ENCODE measurements around the gene PHEX. TPM values are rescaled to one million over a fixed set of nuclear protein-coding genes. Genes with fewer than 3 reads are reported as not detected.

PHEX gene
- total RNA-seq, 4 donors from 2014 or later: 1.5 to 4.3 (median 2.3) TPM

DNA sequence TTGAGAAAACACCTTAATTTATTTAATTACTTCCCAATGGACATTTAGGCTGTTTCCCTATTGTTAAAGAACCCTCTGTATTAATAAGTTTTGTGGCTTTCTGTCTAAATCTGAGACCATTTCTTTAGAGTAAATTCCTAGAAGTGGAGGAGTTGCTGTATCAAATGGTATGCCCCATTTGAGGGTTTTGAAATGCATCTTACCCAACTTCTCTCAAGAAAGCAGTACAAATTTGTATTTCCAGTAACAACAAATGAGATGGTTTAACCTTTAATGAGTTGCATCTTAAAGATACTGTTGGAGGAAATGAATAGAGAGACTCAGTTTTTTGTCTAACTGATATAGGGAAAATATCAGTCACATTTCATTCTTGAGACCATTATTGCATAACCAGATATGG lies 170.1 kb downstream of the PHEX start:
- Histone ChIP-seq H3K27ac (no peak overlapping the region), H3K36me3 (no peaks in the 10 kb centered on the region), H3K4me1 (no peaks in the 10 kb centered on the region), H3K4me3 (no peak overlapping the region), H3K27me3 (no peaks in the 10 kb centered on the region), H3K9me3 (no peaks in the 10 kb centered on the region)
- intact Hi-C loops (cut with DNase I; ENCODE audit: low total_unique reads): no loop called here
- TF ChIP-seq, protein P1, sequence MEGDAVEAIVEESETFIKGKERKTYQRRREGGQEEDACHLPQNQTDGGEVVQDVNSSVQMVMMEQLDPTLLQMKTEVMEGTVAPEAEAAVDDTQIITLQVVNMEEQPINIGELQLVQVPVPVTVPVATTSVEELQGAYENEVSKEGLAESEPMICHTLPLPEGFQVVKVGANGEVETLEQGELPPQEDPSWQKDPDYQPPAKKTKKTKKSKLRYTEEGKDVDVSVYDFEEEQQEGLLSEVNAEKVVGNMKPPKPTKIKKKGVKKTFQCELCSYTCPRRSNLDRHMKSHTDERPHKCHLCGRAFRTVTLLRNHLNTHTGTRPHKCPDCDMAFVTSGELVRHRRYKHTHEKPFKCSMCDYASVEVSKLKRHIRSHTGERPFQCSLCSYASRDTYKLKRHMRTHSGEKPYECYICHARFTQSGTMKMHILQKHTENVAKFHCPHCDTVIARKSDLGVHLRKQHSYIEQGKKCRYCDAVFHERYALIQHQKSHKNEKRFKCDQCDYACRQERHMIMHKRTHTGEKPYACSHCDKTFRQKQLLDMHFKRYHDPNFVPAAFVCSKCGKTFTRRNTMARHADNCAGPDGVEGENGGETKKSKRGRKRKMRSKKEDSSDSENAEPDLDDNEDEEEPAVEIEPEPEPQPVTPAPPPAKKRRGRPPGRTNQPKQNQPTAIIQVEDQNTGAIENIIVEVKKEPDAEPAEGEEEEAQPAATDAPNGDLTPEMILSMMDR (IDR thresholded peaks at IDR 0.05): no peak
- no peak for TF ChIP-seq POLR2A (IDR thresholded peaks at IDR 0.05)
- DNase-seq: no peak

DNA sequence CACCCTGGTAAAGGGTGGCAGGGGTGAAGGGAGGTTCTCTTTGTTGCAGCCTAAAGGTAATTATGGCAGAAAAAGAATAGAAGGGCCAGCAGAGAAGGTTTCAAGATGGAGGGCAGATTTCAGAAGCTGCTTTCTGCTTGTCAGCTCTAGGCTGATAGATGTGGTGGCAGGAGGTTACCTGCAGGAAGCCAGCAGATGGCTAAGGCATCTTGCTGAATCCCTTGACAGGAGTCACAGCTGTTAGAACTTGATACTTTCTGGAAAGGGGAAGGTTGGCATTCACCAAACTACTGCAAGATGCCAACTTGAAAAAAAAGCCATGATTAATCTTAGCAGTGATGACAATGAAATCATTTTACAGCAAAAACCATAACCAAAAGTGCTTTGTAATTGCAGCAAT lies 171.1 kb downstream of the PHEX start:
- no peak for DNase-seq

DNA sequence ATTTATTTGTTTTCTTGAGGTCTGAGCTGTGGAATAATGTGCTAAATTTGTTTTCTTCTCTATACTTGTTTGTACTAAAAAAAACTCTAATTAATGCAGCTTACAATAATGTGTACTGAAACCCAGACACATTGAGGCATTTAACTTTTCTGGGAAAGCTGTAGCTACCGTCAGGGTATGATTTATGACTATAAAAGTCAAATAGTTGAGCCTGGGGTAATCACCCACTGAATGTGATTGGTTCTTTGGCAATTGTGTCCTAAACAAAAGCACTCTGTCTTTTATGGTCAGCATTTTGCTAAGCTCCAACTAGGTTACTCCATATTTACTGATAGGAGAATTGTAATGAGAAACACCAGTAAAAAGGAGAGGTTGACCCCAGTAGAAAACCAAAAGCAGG lies 174.7 kb downstream of the PHEX start:
- H3K27me3 ChIP-seq: no peaks in the 10 kb centered on the region
- DNase-seq: no peak
- H3K36me3 ChIP-seq: no peaks in the 10 kb centered on the region
- H3K27ac ChIP-seq: no peak overlapping the region
- no peak for TF ChIP-seq POLR2A (IDR thresholded peaks at IDR 0.05)
- TF ChIP-seq, protein P1 (IDR thresholded peaks at IDR 0.05): no peak
- intact Hi-C loops (cut with DNase I; ENCODE audit: low total_unique reads): no loop called here
- no peak overlapping the region for H3K4me3 ChIP-seq
- no peaks in the 10 kb centered on the region for H3K4me1 ChIP-seq
- H3K9me3 ChIP-seq: no peaks in the 10 kb centered on the region

More for the DNA sequence above, 171.1 kb downstream of the PHEX start:
- Histone ChIP-seq H3K36me3 (no peaks in the 10 kb centered on the region), H3K9me3 (no peaks in the 10 kb centered on the region), H3K4me1 (no peaks in the 10 kb centered on the region), H3K4me3 (no peak overlapping the region), H3K27ac (no peak overlapping the region), H3K27me3 (no peaks in the 10 kb centered on the region)
- TF ChIP-seq, protein P1 (IDR thresholded peaks at IDR 0.05): no peak
- TF ChIP-seq POLR2A (IDR thresholded peaks at IDR 0.05): no peak
- intact Hi-C loops (cut with DNase I; ENCODE audit: low total_unique reads): no loop called here

DNA sequence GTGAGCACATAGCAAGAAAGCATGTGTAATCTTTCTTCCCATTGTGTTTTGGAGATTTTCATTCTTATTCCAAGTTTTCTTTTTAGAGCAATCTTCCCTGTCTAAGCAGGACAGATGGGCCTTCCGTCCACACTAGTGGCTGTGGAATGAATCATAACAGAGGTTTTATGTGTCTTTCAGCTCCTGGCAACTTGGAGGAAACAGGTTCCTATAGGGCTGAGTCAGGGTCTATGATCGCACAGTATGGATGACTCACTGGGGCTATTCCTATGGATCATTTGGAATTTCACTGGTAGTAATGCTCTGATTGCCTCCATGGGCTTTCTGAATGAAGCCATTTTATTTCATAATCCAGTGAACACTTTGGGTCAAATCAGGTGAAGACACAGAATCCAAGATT lies 188.8 kb downstream of the PHEX start:
- intact Hi-C loops (cut with DNase I; ENCODE audit: low total_unique reads): no loop called here
- no peaks in the 10 kb centered on the region for H3K4me1 ChIP-seq
- TF ChIP-seq, protein P1 (IDR thresholded peaks at IDR 0.05): no peak
- TF ChIP-seq POLR2A (IDR thresholded peaks at IDR 0.05): no peak

DNA sequence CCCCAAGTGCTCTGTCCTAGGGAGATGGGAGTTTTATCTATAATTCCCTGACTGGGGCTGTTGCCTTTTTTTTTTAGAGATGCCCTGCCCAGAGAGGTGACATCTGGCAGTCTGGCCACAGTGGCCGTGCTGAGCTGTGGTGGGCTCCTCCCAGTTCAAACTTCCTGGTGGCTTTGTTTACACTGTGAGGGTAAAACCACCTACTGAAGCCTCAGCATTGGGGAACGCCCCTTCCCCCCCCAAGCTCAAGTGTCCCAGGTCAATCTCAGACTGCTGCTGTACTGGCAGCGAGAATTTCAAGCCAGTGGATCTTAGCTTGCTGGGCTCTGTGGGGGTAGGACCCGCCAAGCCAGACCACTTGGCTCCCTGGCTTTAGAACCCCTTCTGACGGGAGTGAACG lies 202.3 kb downstream of the PHEX start:
- Histone ChIP-seq H3K9me3 (no peaks in the 10 kb centered on the region), H3K27me3 (no peaks in the 10 kb centered on the region), H3K27ac (no peak overlapping the region), H3K4me1 (no peaks in the 10 kb centered on the region), H3K4me3 (no peak overlapping the region), H3K36me3 (no peaks in the 10 kb centered on the region)
- TF ChIP-seq, protein P1 (IDR thresholded peaks at IDR 0.05): no peak
- TF ChIP-seq POLR2A (IDR thresholded peaks at IDR 0.05): no peak
- intact Hi-C loops (cut with DNase I; ENCODE audit: low total_unique reads): no loop called here
- no peak for DNase-seq

More for the DNA sequence above, 188.8 kb downstream of the PHEX start:
- no peaks in the 10 kb centered on the region for H3K9me3 ChIP-seq
- no peak for DNase-seq
- H3K36me3 ChIP-seq: no peaks in the 10 kb centered on the region
- no peak overlapping the region for H3K4me3 ChIP-seq
- no peak overlapping the region for H3K27ac ChIP-seq
- H3K27me3 ChIP-seq: no peaks in the 10 kb centered on the region
